Neuron (in vitro differentiated cells): Measurements from ENCODE around the gene TNNI2.

Experiments
- H2AFZ ChIP-seq: one replicate; pipeline ENCODE4 v1.6.1; 2013; ENCODE audit warnings: low read depth, mild to moderate bottlenecking, inconsistent platforms, low read length, moderate library complexity
- H3K27me3 ChIP-seq: one replicate; pipeline ENCODE4 v1.6.1; 2013; ENCODE audit warnings: low read length; ENCODE audit not compliant: insufficient read depth
- H3K36me3 ChIP-seq: one replicate; pipeline ENCODE4 v1.6.1; 2013; ENCODE audit warnings: low read length; ENCODE audit not compliant: insufficient read depth
- H3K4me1 ChIP-seq: one replicate; pipeline ENCODE4 v1.6.1; 2013; ENCODE audit warnings: low read length; ENCODE audit not compliant: insufficient read depth
- H3K4me3 ChIP-seq: 2 replicates; pipeline ENCODE4 v1.5.1; 2013; ENCODE audit warnings: mild to moderate bottlenecking, low read length, moderate library complexity
- H3K9me3 ChIP-seq: one replicate; pipeline ENCODE4 v1.6.1; 2013; ENCODE audit warnings: low read length

The TNNI2 gene

GRCh38 chr11:1832211-1832919, 6.4 kb upstream of the TNNI2 start:
- H2AFZ ChIP-seq, result no peak overlapping the region
- no peaks in the 10 kb centered on the region for H3K9me3 ChIP-seq
- no peak overlapping the region for H3K4me3 ChIP-seq
- peaks cover 57% of the 10 kb centered on the region for H3K27me3 ChIP-seq
- no peaks in the 10 kb centered on the region for H3K36me3 ChIP-seq
- H3K4me1 ChIP-seq, result no peaks in the 10 kb centered on the region

- H3K36me3 ChIP-seq, result no peaks in the 10 kb centered on the region
- no peak overlapping the region for H3K4me3 ChIP-seq
- H3K9me3 ChIP-seq, result no peaks in the 10 kb centered on the region
- H2AFZ ChIP-seq, result no peak overlapping the region
- H3K4me1 ChIP-seq, result no peaks in the 10 kb centered on the region
- H3K27me3 ChIP-seq, result peaks cover 52% of the 10 kb centered on the region
Measured at GRCh38 chr11:1832920-1833295, 5.9 kb upstream of the TNNI2 start.

GRCh38 chr11:1834062-1834610, 4.6 kb upstream of the TNNI2 start:
- Histone ChIP-seq H3K27me3 (peaks cover 49% of the 10 kb centered on the region), H3K36me3 (no peaks in the 10 kb centered on the region), H3K4me3 (no peak overlapping the region), H3K4me1 (no peaks in the 10 kb centered on the region), H2AFZ (no peak overlapping the region), H3K9me3 (no peaks in the 10 kb centered on the region)

DNA sequence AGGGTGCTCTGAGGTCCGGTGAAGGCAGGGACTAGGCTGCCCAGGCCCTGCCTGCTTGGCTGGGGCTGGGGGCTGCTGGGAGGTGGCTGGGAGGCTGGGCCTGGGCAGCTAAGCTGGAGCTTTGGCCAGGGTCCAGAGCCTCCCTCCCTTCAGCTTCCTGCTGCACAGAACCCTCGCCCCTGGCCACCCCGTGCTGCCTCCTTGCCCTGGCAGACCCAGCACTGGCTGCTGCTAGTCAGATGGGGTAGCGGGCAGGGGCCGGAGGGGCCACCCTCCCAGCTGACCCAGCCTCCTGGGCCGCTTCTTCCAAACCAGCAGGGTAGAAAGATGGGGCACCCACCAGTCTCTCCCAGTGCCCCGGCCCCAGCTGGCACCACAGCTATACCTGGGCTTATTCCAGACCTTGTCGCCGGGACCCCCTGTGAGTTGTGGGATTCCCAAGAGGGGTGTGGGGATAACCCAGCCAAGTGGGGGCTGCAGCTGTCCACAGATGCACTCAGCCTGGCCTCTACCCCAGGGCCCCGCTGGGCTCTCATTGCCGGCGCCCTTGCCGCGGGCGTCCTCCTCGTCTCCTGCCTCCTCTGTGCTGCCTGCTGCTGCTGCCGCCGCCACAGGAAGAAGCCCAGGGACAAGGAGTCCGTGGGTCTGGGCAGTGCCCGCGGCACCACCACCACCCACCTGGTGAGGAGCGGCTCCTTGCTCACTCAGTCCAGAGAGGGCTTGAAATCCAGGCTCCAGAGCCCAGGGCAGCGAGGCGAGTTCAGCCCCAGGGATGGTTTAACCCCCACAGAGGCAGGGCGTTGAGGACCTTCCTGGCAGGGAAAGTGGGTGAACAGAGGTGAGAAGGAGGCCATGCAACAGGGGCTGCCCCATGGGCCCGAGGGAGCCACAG, 3.8 kb upstream of the TNNI2 start, which contains the start of gene SYT8:
Gene SYT8, plus strand, starts transcription at position 212 of the 892 bp plus-strand sequence. Its CDS starts 116 bp downstream, at position 328.
- Histone ChIP-seq H3K4me1 (no peaks in the 10 kb centered on the region), H3K27me3 (peaks cover 55% of the 10 kb centered on the region), H2AFZ (no peak within 1 kb of the TSS), H3K36me3 (no peaks in the 10 kb centered on the region), H3K4me3 (no peak within 1 kb of the TSS), H3K9me3 (no peaks in the 10 kb centered on the region)

GRCh38 chr11:1835671-1836010, 3.1 kb upstream of the TNNI2 start:
- no peak overlapping the region for H3K4me3 ChIP-seq
- no peaks in the 10 kb centered on the region for H3K4me1 ChIP-seq
- H3K36me3 ChIP-seq, result no peaks in the 10 kb centered on the region
- no peaks in the 10 kb centered on the region for H3K9me3 ChIP-seq
- H3K27me3 ChIP-seq, result peaks cover 55% of the 10 kb centered on the region
- H2AFZ ChIP-seq, result no peak overlapping the region

DNA sequence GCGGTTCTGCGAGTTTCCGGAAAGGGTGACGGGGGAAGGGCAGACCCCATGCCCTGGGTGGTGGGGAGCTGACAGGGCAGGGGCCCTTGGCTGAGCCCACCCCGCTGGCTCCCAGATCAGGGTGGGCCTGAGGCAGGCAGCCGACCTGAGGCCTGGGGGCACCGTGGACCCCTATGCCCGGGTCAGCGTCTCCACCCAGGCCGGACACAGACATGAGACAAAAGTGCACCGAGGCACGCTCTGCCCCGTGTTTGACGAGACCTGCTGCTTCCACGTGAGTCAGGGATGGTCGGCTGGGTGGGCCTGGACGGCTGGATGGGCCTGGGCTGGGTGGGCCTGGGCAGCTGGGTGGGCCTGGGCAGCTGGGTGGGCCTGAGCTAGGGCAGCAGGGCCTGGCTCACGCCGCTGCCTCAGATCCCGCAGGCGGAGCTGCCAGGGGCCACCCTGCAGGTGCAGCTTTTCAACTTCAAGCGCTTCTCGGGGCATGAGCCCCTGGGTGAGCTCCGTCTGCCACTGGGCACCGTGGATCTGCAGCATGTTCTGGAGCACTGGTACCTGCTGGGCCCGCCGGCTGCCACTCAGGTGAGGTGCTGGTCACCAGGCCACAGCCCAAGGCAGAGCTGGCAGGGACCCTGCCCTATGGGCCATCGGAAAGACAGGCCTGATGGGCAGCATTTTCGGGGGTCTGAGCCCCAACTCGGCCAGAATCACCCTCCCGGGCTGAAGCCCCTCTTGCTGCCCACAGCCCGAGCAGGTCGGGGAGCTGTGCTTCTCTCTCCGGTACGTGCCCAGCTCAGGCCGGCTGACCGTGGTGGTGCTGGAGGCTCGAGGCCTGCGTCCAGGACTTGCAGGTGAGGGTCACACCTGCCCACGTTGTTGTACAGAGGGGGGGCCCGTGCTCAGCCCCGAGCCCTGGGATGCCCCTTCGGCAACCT, 2.5 kb upstream of the TNNI2 start:
- Histone ChIP-seq H3K36me3 (no peaks in the 10 kb centered on the region), H3K9me3 (no peaks in the 10 kb centered on the region), H3K27me3 (peaks cover 54% of the 10 kb centered on the region), H3K4me1 (no peaks in the 10 kb centered on the region), H2AFZ (no peak overlapping the region), H3K4me3 (no peak overlapping the region)

- Histone ChIP-seq H2AFZ (no peak overlapping the region), H3K36me3 (no peaks in the 10 kb centered on the region), H3K4me1 (no peaks in the 10 kb centered on the region), H3K9me3 (no peaks in the 10 kb centered on the region), H3K27me3 (peaks cover 54% of the 10 kb centered on the region), H3K4me3 (no peak overlapping the region)
Measured at GRCh38 chr11:1837171-1838076, 1.4 kb upstream of the TNNI2 start.

DNA sequence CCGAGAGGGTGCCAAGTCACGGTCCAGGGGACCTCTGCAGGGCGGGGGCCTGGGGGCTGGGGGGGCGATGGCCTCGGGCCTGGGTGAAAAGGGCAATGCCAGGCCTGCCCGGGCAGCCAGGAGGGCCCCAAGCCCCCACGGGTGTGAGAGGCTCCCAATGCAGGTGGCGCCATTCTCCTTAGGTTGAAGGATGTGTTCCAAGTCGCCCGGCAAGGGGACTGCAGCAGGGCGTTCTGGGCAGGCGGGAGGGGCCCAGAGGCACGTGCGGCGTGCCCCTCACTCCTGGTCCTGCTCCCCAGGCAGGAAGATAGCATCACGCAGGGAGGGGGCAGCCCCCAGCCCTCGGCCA, 730 bp upstream of the TNNI2 start:
- Histone ChIP-seq H3K27me3 (peaks cover 55% of the 10 kb centered on the region), H3K4me3 (no peak overlapping the region), H3K36me3 (no peaks in the 10 kb centered on the region), H2AFZ (no peak overlapping the region), H3K9me3 (no peaks in the 10 kb centered on the region), H3K4me1 (no peaks in the 10 kb centered on the region)

DNA sequence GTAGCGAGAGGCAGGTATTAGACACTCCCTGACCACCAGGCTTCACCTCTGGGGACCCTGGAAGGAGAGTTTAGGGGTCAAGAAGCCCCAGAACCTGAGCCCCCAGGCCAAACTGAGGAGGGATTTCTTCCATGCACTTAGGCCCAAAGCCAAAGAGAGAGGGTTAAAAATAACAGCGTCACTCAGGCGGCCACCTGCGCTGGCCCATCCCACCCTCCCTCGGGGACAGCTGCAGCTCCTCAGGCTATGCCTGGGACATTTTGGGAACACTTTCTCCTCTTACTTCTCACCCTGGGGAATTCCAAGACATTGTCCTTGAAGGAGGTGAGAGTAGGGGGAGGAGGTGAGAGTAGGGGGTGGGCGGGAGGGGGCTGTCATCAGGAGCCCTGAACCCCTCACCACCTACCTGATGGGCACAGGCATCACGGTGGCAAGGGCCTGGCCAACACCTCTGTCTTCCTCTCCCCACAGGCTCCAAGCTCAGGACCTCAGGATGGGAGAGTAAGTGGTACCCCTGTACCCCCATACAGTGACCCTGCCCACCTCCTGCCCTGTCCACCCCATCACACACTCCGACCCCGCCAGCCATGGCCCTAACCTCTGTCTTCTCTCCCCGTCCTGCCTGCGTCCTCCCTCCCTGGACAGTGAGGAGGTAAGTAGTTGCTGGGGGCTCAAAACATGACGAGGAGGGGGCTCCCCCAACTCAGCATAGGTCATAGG, 583 bp downstream of the TNNI2 start:
- H3K36me3 ChIP-seq, result no peaks in the 10 kb centered on the region
- H3K27me3 ChIP-seq, result peaks cover 53% of the 10 kb centered on the region
- H3K9me3 ChIP-seq, result no peaks in the 10 kb centered on the region
- H3K4me1 ChIP-seq, result no peaks in the 10 kb centered on the region
- no peak overlapping the region for H2AFZ ChIP-seq
- no peak overlapping the region for H3K4me3 ChIP-seq

- H3K4me1 ChIP-seq, result no peaks in the 10 kb centered on the region
- H3K27me3 ChIP-seq, result peaks cover 51% of the 10 kb centered on the region
- no peak overlapping the region for H3K4me3 ChIP-seq
- no peaks in the 10 kb centered on the region for H3K36me3 ChIP-seq
- no peaks in the 10 kb centered on the region for H3K9me3 ChIP-seq
- no peak overlapping the region for H2AFZ ChIP-seq
Measured at GRCh38 chr11:1839924-1840779, 1.4 kb downstream of the TNNI2 start.
